Measurements from ENCODE around the gene SCMH1.

SCMH1 gene

DNA sequence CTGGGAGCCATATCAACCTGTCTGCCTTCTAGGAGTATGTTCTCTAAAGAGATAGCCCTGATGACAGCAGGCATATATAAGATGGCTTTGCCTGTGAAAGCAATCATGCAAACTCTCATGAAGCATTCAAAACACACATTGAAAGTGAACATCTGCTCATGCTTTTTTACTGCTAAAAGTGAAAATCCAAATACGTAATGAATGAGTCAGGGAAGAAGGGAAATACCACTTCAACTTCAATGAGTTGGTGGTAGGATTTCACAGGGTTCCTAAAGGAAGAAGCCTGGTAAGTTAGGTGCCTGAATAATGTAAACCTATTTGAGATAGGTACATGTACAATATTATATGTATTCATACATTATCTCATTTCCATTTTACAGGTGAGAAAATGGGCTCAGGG is 170.1 kb downstream of the SCMH1 start:
- H3K27ac Mint-ChIP-seq, result no peak overlapping the region
- H3K4me3 Mint-ChIP-seq, result no peak overlapping the region
- H3K9me3 Mint-ChIP-seq, result no peaks in the 10 kb centered on the region
- H3K4me1 Mint-ChIP-seq, result no peaks in the 10 kb centered on the region
- no peaks in the 10 kb centered on the region for H3K27me3 Mint-ChIP-seq
- peaks cover 25% of the 10 kb centered on the region for H3K36me3 Mint-ChIP-seq

DNA sequence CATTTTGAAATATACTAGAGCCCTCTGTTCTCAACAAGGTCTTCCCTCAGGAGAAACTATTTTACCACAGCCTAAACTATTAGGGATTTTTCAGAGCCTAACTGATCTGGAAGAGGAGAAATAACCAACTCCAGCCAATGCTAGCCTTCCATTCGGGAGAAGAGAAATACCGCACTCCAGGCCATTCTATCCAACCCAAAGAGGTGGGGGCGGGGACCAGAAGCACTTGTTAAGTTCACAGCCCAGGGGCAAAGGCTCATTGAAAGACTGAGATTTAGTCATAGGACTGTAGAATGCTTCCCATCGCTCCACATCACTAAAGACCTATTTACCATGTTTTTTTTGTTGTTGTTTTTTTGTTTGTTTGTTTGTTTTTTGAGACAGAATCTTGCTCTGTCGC is 185.2 kb downstream of the SCMH1 start:
- Mint-ChIP-seq H3K4me3 (no peak overlapping the region), H3K9me3 (no peaks in the 10 kb centered on the region), H3K27ac (no peak overlapping the region), H3K36me3 (peaks cover 26% of the 10 kb centered on the region), H3K27me3 (no peaks in the 10 kb centered on the region), H3K4me1 (no peaks in the 10 kb centered on the region)

DNA sequence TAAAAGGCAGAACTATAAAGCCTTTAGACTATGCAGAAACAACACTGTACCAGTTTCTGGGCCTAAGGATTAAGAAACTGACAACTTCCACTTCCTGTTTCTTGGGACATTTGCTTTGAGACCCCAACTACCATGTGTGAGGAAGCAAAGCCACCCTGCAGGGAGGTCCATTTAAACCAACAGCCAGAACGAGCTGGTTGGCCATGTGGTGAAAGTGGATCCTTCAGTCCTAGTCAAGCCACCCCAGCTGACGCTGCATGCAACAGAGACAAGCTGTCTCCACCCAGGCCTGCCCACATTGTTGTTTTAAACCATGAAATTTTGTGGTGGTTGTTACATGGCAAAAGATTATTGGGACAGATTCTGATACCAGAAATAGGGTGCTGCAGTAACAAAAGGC is 188.8 kb downstream of the SCMH1 start:
- H3K9me3 Mint-ChIP-seq, result no peaks in the 10 kb centered on the region
- H3K36me3 Mint-ChIP-seq, result peaks cover 19% of the 10 kb centered on the region
- no peak overlapping the region for H3K4me3 Mint-ChIP-seq
- no peaks in the 10 kb centered on the region for H3K4me1 Mint-ChIP-seq
- H3K27me3 Mint-ChIP-seq, result no peaks in the 10 kb centered on the region
- no peak overlapping the region for H3K27ac Mint-ChIP-seq

DNA sequence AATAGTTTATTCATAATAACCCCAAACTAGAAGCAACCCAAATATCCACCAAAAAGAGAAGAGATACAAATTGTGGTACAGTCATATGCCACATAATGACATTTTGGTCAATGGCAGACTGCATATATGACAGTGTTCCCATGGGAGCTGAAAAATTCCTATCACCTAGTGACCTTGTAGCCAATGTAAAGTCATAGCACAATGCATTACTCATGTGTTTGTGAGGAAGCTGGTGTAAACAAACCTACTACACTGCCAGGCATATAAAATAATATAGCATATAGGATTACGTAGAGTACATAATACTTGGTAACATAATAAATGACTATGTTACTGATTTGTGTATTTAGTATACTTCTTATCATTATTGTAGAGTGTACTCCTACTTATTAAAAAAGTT is 191.1 kb downstream of the SCMH1 start:
- H3K27me3 Mint-ChIP-seq, result no peaks in the 10 kb centered on the region
- H3K4me3 Mint-ChIP-seq, result no peak overlapping the region
- no peaks in the 10 kb centered on the region for H3K4me1 Mint-ChIP-seq
- no peaks in the 10 kb centered on the region for H3K9me3 Mint-ChIP-seq
- no peak overlapping the region for H3K27ac Mint-ChIP-seq
- peaks cover 24% of the 10 kb centered on the region for H3K36me3 Mint-ChIP-seq

DNA sequence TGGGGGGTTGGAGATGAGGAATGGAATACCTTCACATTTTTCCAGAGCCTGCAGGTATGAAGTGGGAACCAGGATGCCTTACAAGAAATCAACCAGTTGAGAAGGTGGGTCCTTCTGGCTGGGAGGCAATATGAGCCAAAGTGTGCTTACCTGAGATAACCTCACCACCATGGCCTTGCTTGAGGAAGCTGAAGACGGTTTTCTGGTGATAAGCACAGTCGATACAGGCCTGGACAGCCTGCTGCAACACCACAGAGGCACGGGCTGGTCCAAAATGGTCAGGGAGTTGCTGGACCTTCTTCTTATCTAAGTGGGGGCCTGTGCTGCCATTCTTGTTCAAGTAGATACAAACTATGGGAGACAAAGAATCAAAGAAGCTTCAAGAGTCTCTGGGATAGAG is 193.6 kb downstream of the SCMH1 start:
- Mint-ChIP-seq H3K36me3 (peaks cover 23% of the 10 kb centered on the region), H3K27ac (no peak overlapping the region)

DNA sequence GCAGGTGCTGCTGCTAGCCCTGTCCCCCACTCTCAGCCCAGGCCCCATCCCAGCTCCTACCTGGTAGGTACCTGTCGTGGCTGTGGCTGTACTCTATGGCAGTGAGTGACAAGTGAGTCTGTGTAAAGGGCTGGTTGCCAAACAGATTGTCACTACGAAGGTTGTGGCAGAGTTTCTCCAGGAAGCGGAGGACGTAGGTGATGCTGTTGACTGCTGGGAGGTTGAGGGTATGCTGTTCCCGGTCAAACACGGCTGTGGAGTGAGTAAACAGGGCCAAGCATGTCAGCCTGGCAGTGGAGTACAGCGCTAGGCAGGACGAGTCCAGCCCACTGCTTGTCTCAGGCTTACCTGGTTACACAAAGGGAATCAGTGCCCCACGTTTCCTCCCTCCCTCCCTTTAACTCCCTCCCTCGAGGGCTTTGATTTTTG is 195.7 kb downstream of the SCMH1 start:
- no peak overlapping the region for H3K27ac Mint-ChIP-seq
- H3K36me3 Mint-ChIP-seq, result peaks cover 18% of the 10 kb centered on the region
- H3K27me3 Mint-ChIP-seq, result no peaks in the 10 kb centered on the region
- no peaks in the 10 kb centered on the region for H3K9me3 Mint-ChIP-seq
- H3K4me1 Mint-ChIP-seq, result no peaks in the 10 kb centered on the region
- no peak overlapping the region for H3K4me3 Mint-ChIP-seq

More for the DNA sequence above, 193.6 kb downstream of the SCMH1 start:
- Mint-ChIP-seq H3K4me1 (no peaks in the 10 kb centered on the region), H3K9me3 (no peaks in the 10 kb centered on the region), H3K27me3 (no peaks in the 10 kb centered on the region), H3K4me3 (no peak overlapping the region)

DNA sequence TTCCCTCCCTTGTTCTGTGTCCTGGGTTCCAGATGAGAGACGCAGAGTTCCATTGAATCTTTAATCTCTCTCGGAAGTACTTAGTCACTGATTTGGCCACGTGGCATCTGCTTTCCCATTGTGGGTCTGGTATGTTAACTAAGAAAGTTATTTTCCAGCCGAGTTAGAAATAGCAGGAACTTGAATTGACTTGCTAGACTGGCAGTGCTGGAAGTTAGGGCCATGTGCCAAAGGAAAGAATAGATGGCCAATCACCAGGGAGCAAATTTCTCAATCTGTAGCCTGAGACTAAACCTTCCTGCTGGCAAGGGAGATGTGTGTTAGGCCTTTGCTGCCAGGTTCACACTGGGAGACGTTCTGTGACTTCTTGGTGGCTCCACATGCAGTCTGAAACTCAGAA is 196.4 kb downstream of the SCMH1 start:
- no peak overlapping the region for H3K4me3 Mint-ChIP-seq
- no peaks in the 10 kb centered on the region for H3K9me3 Mint-ChIP-seq
- no peak overlapping the region for H3K27ac Mint-ChIP-seq
- no peaks in the 10 kb centered on the region for H3K4me1 Mint-ChIP-seq
- H3K36me3 Mint-ChIP-seq, result peaks cover 18% of the 10 kb centered on the region
- H3K27me3 Mint-ChIP-seq, result no peaks in the 10 kb centered on the region

DNA sequence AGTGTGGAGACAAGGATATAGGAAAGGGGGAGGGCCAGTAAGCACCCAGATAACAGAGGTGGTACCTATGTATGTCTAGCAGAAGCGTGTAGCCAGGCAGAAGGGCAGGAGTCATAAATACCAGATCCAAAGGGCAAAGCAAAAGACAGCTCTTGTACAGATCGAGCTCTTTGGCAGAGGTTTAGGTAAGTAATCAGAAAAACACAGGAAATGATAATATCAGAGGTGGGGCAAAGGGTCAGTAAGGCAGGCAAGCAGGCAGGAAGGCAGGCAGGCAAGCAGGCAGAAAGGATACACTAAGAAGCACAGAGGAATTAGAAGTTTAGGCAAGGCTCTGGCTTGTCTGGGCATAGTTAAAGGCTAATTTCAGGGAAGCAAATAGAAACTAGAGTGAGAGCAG is 197.9 kb downstream of the SCMH1 start:
- peaks cover 16% of the 10 kb centered on the region for H3K36me3 Mint-ChIP-seq
- H3K9me3 Mint-ChIP-seq, result no peaks in the 10 kb centered on the region
- H3K4me3 Mint-ChIP-seq, result no peak overlapping the region
- no peaks in the 10 kb centered on the region for H3K4me1 Mint-ChIP-seq
- no peak overlapping the region for H3K27ac Mint-ChIP-seq
- no peaks in the 10 kb centered on the region for H3K27me3 Mint-ChIP-seq

DNA sequence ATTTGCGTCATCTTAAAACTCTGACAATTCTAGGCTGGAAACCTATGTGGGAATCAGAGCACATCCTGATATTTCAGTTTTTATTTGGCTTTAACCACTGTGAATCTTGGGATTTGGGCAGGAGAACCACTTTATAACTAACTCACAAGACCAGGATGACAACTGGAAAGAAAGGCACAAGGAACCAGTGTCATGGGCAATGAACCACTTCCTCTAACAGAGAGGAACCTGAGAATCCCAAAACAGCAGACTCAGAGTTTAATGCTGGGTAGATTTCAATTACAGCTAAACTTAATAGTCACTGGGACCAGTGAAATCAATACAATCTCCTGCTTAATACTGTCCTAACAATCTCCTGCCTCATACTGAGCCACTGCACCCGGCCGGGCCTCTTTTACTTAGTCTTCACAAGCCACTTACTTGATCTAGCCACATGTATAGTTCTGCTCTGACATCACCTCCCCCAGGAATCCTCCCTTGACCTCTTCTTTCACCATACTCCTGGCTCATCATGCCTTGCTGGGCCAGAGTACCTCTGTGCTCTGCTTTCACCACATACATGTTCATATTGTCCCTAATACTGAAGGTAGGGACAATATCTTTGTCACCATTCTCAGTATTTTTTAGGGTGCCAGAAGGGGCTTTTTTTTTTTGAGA is 200.4 kb downstream of the SCMH1 start:
- Mint-ChIP-seq H3K36me3 (peaks cover 6% of the 10 kb centered on the region), H3K4me1 (no peaks in the 10 kb centered on the region), H3K4me3 (no peak overlapping the region), H3K27me3 (no peaks in the 10 kb centered on the region), H3K27ac (no peak overlapping the region), H3K9me3 (no peaks in the 10 kb centered on the region)

DNA sequence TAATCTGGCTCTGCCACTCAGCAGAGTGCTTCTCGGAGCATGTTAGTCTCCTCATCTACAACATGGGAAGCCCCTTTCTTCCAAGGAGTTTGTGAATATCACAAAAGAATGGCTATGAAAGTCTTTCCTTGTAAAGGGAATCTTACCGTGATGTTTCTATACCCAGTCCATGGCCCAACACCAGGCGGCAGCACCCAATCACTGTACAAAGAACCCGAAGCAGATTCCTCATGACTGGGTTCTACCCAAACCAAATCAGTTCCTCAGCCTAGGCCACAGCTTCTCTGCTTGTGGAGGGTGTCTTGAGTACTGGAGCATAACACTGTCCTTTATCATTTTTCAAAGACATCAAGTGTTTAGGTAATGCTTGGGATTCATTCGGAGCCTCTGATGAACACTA is 204.0 kb downstream of the SCMH1 start:
- Mint-ChIP-seq H3K9me3 (no peaks in the 10 kb centered on the region), H3K27me3 (no peaks in the 10 kb centered on the region), H3K4me1 (no peaks in the 10 kb centered on the region), H3K36me3 (peaks cover 4% of the 10 kb centered on the region), H3K27ac (no peak overlapping the region), H3K4me3 (no peak overlapping the region)

DNA sequence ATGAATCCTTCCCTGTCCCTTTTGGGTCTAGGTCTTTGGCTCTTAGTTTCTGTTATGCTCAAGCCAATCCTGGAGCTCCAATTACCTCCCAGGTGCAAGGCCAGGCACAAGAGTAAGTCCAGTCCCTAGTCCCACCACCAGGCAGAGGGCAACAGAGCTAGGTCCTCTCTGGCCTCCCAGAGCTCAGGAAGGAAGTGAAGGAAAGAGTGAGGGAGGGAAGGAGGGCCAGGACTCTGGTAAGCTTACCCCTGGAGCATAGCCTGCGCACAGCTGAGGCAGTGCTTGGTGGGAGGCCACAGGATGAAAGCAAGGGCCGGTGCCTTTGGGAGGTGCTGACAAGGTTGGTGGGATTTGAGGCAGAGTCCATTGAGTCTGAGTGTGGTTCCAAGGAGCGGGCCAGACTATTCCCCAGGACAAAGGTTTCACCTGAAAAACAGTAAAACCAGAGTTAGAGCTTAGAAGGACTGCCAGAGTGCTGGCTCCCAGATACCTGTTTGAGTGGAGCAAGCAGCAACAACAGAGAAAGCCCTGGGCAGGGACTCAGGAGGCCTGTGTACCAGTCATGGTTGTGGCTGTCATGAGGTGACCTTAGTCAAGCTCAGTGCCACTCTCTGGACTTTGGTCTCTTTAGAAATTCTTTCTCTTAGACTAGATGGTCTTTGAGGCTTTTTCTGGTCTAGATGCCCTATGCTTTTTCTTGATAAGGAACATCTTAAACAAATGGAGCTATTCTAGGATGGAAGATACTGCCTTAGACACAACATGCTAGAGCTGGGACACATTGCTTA is 204.8 kb downstream of the SCMH1 start:
- H3K4me1 Mint-ChIP-seq, result no peaks in the 10 kb centered on the region

DNA sequence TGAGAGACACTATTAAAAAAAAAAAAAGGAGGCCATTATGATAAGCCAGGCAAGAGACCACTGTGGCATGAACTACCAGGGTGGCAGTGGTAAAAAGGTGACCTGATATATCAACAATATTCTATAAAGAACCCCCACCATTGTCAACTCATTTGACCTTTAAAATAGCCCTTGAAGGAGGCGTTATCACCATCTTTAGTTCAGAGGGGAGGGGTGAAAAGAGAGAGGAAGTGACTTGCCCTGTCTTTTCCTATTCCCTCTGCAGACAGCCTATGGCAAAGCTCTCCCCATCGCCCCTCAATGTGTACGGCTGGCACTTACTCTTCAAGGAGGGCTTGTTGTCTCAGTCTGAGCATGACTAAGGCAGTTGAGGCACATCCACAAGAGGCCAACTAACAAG is 208.8 kb downstream of the SCMH1 start:
- Mint-ChIP-seq H3K9me3 (no peaks in the 10 kb centered on the region), H3K27ac (no peak overlapping the region), H3K27me3 (no peaks in the 10 kb centered on the region), H3K36me3 (peaks cover 13% of the 10 kb centered on the region), H3K4me1 (no peaks in the 10 kb centered on the region), H3K4me3 (no peak overlapping the region)

More for the DNA sequence above, 204.8 kb downstream of the SCMH1 start:
- Mint-ChIP-seq H3K4me3 (no peak overlapping the region), H3K27ac (no peak overlapping the region), H3K27me3 (no peaks in the 10 kb centered on the region), H3K36me3 (peaks cover 6% of the 10 kb centered on the region), H3K9me3 (no peaks in the 10 kb centered on the region)

DNA sequence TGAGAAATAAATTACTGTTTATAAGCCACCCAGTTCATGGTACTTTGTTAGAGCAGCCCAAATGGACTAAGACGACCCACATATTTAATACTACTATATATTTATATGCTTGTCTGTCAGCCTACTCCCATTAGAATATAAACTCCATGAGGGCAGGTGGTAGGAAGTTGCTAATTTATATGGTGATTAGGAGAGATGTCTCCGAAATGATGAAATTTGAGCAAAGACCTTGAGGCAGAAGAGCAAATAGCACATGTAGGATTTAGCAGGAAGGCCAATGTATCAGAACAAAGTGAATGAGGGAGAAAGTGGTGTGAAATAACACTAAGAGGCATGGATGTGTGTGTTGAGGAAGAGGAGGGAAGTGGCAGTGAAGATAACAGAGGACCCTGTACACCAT is 210.0 kb downstream of the SCMH1 start:
- no peaks in the 10 kb centered on the region for H3K9me3 Mint-ChIP-seq
- H3K36me3 Mint-ChIP-seq, result peaks cover 13% of the 10 kb centered on the region
- H3K27me3 Mint-ChIP-seq, result no peaks in the 10 kb centered on the region
- H3K4me1 Mint-ChIP-seq, result no peaks in the 10 kb centered on the region
- H3K4me3 Mint-ChIP-seq, result no peak overlapping the region
- H3K27ac Mint-ChIP-seq, result no peak overlapping the region

DNA sequence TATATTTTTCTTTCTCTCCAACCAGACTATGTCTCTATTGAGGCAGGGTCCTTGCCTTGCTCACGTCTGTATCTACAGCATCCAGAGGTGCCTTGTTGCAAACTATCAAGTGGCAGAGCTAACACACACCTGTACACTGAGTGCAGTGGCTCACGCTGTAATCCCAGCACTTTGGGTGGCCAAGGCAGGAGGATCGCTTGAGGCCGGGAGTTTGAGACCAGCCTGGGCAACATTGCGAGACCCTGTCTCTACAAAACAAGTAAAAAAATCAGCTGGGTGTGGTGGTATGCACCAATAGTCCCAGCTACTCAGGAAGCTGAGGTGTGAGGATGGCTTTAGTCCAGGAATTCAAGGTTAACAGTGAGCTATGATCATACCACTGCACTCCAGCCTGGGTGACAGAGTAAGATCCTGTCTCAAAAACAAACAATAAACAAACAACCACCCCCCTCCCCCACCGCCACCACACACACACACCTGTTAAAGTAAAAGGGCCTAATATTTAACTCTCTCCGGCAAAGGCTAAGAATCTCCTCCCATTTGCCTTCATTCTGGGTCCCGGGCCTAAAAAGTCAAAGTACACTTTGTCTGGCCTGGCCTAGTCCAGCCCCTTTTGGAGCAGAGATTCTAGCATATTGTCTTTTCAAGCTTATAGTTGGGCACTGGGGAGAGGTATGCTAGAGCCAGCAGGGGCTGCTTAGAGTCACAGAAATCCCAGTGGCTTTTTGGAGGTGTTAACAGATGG is 211.1 kb downstream of the SCMH1 start:
- H3K27me3 Mint-ChIP-seq, result no peaks in the 10 kb centered on the region
- no peak overlapping the region for H3K4me3 Mint-ChIP-seq
- peaks cover 5% of the 10 kb centered on the region for H3K4me1 Mint-ChIP-seq
- no peak overlapping the region for H3K27ac Mint-ChIP-seq
- peaks cover 13% of the 10 kb centered on the region for H3K36me3 Mint-ChIP-seq
- H3K9me3 Mint-ChIP-seq, result no peaks in the 10 kb centered on the region

DNA sequence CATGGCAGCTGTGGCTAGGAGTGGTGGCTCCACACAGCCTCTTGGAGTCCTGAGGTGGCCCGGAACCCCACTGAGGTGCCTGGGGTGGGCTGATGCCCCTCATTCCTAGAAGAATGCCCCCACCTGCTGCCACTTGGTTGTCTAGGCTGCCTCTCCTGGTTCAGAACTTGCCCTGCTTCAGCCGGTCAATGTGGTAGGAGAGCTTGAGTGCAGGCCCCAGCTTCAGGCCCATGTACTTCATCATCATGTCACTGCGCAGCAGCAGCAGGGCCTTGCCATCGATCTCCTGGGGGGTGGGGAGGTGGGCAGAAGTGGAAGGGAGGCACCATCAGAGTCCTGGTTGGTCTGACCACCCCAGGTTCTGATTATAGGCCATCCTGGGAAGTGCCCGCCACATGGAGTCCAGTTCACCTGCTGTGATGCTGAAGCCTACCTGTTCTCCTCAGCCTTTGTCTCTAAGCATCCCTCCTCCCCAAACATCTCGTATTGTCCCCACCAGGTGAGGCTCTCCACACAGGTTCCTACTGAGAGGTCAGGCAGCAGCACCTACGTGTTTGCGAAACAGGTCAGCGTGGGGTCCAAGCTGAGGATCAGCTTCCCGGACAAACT is 214.0 kb downstream of the SCMH1 start:
- Mint-ChIP-seq H3K9me3 (no peaks in the 10 kb centered on the region), H3K4me1 (peaks cover 5% of the 10 kb centered on the region), H3K36me3 (peaks cover 13% of the 10 kb centered on the region), H3K27me3 (no peaks in the 10 kb centered on the region), H3K4me3 (no peak overlapping the region), H3K27ac (no peak overlapping the region)

All from activated naive CD4-positive, alpha-beta T cell treated with anti-CD3 and anti-CD28 coated beads, Interleukin-2, amount 50 U/mL, for 24 hours (primary cell).